ENCODE results near the gene SORCS3.

- TF ChIP-seq, protein P1, sequence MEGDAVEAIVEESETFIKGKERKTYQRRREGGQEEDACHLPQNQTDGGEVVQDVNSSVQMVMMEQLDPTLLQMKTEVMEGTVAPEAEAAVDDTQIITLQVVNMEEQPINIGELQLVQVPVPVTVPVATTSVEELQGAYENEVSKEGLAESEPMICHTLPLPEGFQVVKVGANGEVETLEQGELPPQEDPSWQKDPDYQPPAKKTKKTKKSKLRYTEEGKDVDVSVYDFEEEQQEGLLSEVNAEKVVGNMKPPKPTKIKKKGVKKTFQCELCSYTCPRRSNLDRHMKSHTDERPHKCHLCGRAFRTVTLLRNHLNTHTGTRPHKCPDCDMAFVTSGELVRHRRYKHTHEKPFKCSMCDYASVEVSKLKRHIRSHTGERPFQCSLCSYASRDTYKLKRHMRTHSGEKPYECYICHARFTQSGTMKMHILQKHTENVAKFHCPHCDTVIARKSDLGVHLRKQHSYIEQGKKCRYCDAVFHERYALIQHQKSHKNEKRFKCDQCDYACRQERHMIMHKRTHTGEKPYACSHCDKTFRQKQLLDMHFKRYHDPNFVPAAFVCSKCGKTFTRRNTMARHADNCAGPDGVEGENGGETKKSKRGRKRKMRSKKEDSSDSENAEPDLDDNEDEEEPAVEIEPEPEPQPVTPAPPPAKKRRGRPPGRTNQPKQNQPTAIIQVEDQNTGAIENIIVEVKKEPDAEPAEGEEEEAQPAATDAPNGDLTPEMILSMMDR (IDR thresholded peaks at IDR 0.05; ENCODE audit: low read depth, low read length, poor library complexity, severe bottlenecking), result no peak
- no peak for TF ChIP-seq EZH2phosphoT487 (IDR thresholded peaks at IDR 0.05; ENCODE audit: borderline replicate concordance, low read length)
Observed at GRCh38 chr10:104850023-104850422, 208.9 kb downstream of the SORCS3 start.
